GM20431 (cell line): ENCODE measurements around the gene LRMDA.
"Not testable (repeated sequence)": the region's sequence is repeated elsewhere in the genome, so short reads cannot be mapped to it uniquely, and the experiment has no call there.

Source experiments
- in situ Hi-C: fragments of 300-500 bp; cut with MseI, MboI; formaldehyde crosslinking; loops from one replicate; pipeline ENCODE4 v1.15.0; 2020; ENCODE audit warnings: low sequenced_read_pairs; ENCODE audit not compliant: unreplicated experiment

The LRMDA gene

DNA sequence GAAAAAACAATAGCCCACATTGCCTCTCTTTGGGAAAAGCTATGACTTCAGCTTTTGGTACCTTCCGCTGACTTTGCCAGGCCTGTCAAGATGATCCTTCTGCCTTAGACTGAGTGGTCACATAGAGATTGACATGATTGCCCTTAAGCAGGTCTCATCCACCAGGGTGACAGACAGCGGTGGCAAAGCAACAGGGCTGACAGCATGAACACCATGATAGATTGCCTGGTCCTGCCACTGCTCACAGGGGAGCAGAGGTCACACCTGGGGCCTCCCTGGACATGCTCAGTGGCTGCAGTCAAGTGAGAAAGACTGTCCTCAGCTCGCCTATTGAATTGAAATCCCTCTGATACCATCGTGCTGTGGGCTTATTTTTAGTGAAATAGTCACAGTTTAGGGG lies 1125.9 kb downstream of the LRMDA start:
- in situ Hi-C loops: no loop called here

DNA sequence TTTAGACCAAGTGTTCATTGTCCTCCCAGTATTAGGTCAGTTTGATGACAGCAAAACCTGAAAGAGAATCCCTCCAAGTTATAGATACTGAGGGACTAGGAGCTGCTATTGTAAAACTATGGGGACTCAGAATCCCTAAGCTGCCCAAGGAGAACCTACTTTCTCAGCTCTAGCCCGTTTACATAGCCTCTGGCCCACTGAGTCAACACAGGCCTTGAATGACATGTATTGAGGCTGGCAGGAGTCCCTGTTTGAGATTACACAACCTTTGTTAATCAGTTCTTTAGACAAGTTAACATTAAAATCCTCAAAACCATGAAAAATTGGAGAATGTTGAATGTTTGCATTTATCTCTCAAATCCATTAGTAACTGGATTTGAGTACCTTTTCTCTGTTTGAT lies 1127.2 kb downstream of the LRMDA start:
- in situ Hi-C loops: no loop called here

DNA sequence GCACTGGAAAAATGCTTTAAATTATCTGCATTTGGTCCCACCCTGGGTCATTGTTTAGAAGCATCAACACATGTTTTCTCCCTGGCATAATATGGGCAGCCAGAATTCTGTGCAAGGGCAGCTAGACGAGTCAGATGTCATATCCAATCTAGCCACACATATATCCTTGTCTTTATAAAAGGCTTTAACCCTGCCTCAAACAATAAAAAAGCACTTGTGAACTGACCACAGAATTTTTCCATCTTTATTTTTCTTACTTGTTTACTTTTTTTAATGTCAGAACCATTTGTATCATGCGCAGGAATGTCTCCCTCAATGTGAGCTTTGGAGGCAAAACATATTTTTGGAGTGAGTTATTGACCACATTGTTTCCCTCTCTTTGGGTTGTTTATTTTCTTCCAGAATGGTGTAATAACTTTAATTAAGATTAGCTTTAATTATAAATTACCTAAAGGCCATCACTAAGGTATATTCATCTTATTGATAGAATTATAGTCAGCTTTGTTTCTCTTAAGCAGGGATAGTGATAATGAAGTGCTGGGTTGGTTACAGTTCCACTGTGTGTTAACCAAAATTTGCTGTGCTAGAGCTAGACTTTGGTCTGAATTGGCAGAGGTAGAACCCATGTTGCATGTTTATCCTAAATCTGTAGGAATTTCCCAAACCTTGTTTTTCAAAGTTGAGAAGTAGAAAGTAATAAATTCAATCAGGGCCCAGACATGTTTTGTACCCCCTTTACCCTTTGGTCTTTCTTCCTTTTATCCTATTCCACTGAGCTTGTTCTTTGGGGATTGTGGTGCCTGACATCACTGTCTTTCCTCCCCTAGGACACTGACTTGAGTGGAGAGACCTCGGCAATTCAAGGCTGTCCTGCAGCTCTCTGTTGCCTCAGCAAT lies 1127.8 kb downstream of the LRMDA start:
- in situ Hi-C loops: no loop called here

DNA sequence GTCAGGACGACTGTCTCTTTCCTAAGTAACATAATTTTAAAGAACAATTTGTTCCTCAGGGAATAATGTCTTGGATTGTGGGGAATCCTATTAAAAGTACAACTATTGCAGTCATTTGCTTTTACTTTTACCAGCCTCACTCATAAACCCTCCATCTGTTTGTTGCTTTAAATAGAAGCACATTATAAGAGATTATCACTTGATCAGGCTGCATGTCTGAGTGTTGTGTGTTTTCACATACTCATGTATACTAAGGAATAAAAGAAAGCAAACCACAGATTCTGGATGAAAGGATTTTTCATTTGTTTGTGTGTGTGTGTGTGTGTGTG lies 1128.4 kb downstream of the LRMDA start:
- in situ Hi-C loops: no loop called here

DNA sequence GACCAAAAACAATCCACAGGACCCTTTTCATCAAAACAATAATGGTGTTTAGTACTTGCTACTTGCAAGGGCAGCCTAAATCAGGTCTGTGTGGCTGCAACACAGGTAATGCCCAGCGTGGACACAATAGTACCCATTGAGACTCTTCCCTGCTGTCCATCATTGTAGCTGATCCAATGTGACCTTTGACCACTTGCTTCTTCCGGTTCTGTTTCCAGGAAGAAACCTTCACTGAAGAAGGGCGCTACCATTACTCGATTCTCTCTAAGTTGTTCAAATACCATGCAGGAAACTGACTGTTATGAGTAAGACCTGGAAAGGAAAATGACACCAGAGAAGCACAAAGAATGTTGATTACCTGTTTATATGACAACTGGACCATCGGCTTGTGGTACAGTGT lies 1128.9 kb downstream of the LRMDA start:
- in situ Hi-C loops: no loop called here

DNA sequence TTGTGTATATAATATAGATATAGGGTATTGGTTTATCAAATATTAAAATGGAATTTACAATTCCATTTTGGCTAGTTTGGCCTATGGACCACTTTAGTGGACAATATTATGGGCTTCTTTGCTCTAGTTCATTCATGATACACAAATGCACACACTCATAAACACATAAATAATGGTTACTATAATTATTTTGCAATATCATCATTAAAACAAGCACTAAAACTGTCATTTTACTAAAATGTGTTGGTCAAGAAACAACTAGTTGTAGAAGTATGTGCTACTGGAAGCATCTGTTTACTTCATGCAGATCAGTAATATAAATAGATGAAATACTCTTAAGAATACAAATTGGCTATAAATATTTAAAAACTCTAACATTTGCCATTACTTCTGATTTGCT lies 1131.9 kb downstream of the LRMDA start:
- in situ Hi-C loops: no loop called here

DNA sequence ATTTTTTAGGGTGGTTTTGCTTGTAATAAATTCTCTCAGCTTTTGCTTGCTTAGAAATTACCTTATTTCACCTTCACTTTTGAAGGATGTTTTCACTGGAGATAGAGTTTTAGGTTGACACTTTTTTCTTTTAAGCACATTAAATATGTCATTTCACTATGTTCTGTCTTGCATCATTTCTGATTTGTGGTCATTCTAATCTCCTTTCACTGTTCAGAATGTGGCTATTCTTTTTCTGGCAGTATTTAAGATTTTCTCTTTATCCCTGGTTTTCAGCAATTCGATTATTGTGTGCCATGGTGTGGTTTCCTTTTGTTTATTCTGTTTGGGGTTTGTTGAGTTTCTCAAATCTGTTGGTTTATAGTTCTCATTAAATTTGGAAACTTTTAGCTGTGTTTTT lies 1140.6 kb downstream of the LRMDA start:
- in situ Hi-C loops: no loop called here

DNA sequence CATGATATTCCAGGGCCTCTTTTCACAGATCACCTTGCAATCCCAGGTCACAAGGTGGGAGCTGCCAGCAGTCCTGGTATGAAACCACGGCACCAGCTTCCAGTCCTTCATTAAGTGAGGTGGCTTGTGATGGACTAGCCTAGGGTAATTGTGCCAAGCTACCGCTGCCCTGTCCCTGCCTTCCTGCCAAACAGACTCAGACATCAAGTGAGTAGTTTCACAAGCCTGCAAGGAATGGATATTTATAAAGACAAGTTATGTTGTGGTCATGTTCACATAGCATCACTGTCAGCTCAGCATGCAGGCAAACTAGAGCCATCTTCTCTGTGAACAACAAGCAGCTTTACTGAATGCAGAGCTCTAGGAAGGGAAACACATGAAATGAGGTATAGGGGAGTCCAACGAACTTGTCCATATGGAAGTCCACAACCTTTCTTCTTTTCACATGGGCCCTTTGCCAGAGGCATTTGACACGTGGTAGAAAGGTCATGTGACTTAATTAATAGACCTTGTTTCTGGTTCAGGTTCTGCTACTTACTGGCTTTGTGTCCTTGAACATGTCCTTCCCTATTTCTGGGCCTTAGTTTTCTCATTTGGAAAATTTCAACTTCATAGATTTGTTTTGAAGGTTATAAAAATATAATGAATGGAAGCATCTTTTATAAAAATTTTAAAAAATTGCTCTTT lies 1145.0 kb downstream of the LRMDA start:
- in situ Hi-C loops: no loop called here

DNA sequence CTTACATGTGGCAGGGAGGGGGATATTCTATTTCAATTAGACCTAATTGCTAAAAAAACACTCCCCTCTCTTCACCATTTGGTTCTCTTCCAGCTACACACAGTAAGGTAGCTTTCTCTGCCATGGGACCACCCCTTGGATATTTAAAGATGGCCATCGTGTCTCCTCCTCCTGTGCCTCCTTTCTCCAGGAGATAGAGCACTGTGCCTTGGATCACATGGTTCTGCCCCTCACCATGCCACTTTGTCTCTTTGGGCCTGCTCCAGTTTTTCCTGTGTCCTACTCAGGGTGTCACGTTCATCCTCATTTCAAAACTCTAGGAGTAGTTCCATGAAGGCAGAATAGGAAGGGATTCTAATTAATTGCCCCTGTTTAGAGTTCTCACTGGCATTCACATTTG lies 1146.0 kb downstream of the LRMDA start:
- in situ Hi-C loops: no loop called here

DNA sequence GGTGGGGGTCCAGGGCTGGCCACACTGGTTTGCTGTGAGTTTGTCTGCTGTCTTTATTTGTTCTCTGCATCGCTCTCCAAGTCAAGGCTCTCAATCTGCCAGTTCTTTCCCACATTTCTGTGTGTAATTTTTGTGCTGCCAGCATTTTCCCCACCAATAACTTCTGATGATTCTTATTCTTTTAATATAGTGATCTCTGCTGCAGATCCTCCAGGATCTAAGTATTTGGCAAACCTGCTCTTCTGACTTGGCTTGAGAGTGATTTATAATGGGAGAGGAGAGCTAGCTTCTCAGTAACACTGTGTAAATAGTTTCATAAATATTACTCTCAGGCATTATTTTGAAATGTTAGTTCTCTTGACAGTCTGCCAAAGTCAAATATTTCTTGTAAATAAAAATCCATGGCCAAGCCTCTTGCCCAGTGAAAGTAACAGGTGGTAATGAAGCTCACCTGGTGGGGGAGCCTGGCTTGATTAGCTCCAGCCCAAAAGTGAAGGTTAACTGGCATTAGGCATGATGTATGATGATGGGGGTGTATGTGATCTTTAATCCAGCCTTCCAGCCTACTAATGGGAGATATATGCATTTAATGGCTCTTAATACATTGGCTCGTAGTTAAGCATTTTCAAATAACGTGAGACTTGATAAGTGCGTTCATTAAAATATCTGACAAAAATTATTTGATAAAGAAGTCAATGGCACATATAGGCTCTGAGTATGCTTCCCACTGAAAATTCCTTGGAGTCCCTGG lies 1150.3 kb downstream of the LRMDA start:
- in situ Hi-C loops: no loop called here

DNA sequence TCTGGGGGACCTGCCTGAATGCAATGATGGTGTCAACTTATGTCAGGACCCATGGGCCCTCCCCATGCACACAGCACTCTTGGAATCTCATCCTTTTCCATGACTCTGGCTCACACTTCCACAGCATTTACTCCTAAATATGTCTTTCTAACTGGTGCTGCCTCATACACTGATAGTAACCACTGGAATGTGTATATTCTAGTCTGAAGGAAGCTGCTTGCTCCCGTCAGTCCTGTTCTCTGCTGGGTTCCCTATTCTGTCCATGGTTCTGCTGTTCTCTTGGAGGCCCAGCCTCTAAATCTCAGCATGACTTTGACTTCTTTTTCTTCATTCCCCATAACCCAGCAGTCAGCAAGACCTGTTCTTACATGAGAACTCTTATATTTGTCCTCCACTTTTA lies 1151.1 kb downstream of the LRMDA start:
- in situ Hi-C loops: no loop called here

DNA sequence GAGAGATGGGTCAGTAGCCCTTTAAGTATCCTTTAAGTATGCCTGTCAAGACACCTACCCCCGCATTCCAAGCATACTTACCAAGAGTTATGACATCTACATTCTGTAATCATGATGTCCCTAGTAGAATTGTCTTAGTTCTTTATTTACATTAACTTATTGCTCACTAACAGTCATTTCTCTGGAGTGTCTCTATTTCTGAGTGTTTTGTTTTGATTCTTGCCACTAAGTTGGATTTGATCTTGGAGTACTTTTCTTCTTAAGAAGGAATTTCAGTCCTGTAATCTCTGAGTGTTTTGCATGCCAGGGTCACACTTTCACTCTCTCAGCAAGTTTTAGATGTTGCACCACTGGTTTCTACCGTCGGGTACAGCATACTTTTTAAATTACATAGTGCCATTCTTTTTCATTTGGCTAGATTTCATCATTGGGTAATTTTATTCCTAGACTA lies 1152.3 kb downstream of the LRMDA start:
- in situ Hi-C loops: no loop called here

DNA sequence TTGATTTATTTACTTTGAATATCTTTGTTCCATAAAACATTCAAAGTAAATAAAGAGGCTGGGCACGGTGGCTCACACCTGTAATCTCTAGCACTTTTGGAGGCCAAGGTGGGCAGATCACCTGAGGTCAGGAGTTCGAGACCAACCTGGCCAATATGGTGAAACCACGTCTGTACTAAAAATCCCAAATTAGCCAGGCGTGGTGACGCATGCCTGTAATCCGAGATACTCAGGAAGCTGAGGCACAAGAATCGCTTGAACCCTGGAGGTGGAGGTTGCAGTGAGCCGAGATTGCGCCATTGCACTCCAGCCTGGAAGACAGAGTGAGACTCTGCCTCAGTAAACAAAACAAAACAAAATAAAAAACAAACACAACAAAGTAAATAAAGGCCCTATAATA lies 1153.0 kb downstream of the LRMDA start:
- in situ Hi-C loops: not testable (repeated sequence)
